Measurements from ENCODE around the gene ST3GAL6. TPM values are rescaled to one million over a fixed set of nuclear protein-coding genes. Genes with fewer than 3 reads are reported as not detected.

Gene ST3GAL6
- total and polyA plus RNA-seq, 10 of the 15 experiments (the other 5 are each of a cell fraction or from before 2014, with no cell fraction given): 19.5 to 41.2 (median 37.4) TPM

- no peak for TF ChIP-seq SKIL (IDR thresholded peaks at IDR 0.05; ENCODE audit: low read depth, poor library complexity, severe bottlenecking)
- TF ChIP-seq POU2F2 (IDR thresholded peaks at IDR 0.05; ENCODE audit: borderline replicate concordance, low read depth, low read length): no peak
- no peak for TF ChIP-seq PML (IDR thresholded peaks at IDR 0.05; ENCODE audit: low read length)
- no peak for TF ChIP-seq ASH2L (IDR thresholded peaks at IDR 0.05; ENCODE audit: borderline replicate concordance, low read depth)
- no peak for TF ChIP-seq BRCA1 (IDR thresholded peaks at IDR 0.05; ENCODE audit: low read depth, low read length)
- no peak for TF ChIP-seq SUPT20H (IDR thresholded peaks at IDR 0.05; ENCODE audit: borderline replicate concordance, control insufficient read depth, low read depth, low read length)
Observed at GRCh38 chr3:98784042-98784441, 20.9 kb downstream of the ST3GAL6 start (continued).

GRCh38 chr3:98784666-98785600 lies 21.8 kb downstream of the ST3GAL6 start:
- ChIA-PET POLR2A (interaction anchor here (0.9 kb wide), 1 partner anchor 20 kb away, joined by 3 read pairs; no protein-coding TSS in a partner anchor), RAD21 (ENCODE audit: unreplicated experiment) (interaction anchor here (1.5 to 2.1 kb wide), 2 partner anchors 10 to 172 kb away, joined by 4 to 5 read pairs; no protein-coding TSS in a partner anchor), CTCF (interaction anchor here (1.1 to 1.4 kb wide), 4 partner anchors 10 to 182 kb away, joined by 3 to 6 read pairs (median 4); no protein-coding TSS in a partner anchor), SMC1A (ENCODE audit: uncharacterized antibody, unreplicated experiment) (interaction anchor here (0.6 to 2.0 kb wide), 8 partner anchors 8 to 128 kb away, joined by 3 to 5 read pairs (median 3); no protein-coding TSS in a partner anchor)
- H3K79me2 ChIP-seq (ENCODE audit: control insufficient read depth, insufficient read depth, low read length): no peaks in the 10 kb centered on the region
- no peak overlapping the region for H3K9ac ChIP-seq (ENCODE audit: control insufficient read depth, insufficient read depth, low read length)
- H3K27ac ChIP-seq (ENCODE audit: control insufficient read depth, insufficient read depth): no peak overlapping the region
- H3K27me3 ChIP-seq (replicated peaks in 1 of 2; ENCODE audit: control insufficient read depth in 2 of 2, insufficient read depth in 2 of 2, low read length in 1 of 2): no peaks in the 10 kb centered on the region
- H3K9me3 ChIP-seq (replicated peaks; ENCODE audit: control insufficient read depth, insufficient read depth, low read length): no peaks in the 10 kb centered on the region
- peaks cover 8% of the 10 kb centered on the region for H3K4me1 ChIP-seq (ENCODE audit: control insufficient read depth, insufficient read depth, low read length)
- FAIRE-seq: no peak
- no peak overlapping the region for H2AFZ ChIP-seq (ENCODE audit: control insufficient read depth, low read depth, low read length)
- ATAC-seq: no peak
- DNase-seq (ENCODE audit: low read depth, low spot score): no peak
- H3K4me2 ChIP-seq (ENCODE audit: control insufficient read depth, insufficient read depth): no peak overlapping the region
- H4K20me1 ChIP-seq (ENCODE audit: control insufficient read depth, insufficient read depth): no peaks in the 10 kb centered on the region
- in situ Hi-C loops (cut with MboI): no loop called here
- BruUV-seq (replicated peaks): no TSS peak
- 23% methylated on average over 3 of the region's 3 CpGs for WGBS (ENCODE audit: insufficient coverage, insufficient replicate concordance, low lambda C conversion rate, missing lambda C conversion rate)
- intact Hi-C loops (cut with micrococcal nuclease; ENCODE audit: unreplicated experiment): no loop called here
- no peak overlapping the region for H3K4me3 ChIP-seq
- H3K36me3 ChIP-seq (ENCODE audit: control insufficient read depth in 2 of 2, insufficient read depth in 2 of 2, low read length in 1 of 2): no peaks in the 10 kb centered on the region; a peak in 2 of 4 replicates
- TF ChIP-seq RBBP5 (conservative IDR thresholded peaks at IDR 0.05): no peak
- TF ChIP-seq ZSCAN29 (IDR thresholded peaks at IDR 0.05): no peak
- no peak for TF ChIP-seq TBL1XR1 (IDR thresholded peaks at IDR 0.05; ENCODE audit: low read depth, low read length)
- TF ChIP-seq RFX5 (IDR thresholded peaks at IDR 0.05; ENCODE audit: low read depth, low read length): no peak
- TF ChIP-seq RAD51 (IDR thresholded peaks at IDR 0.05): no peak
- no peak for TF ChIP-seq MXI1 (IDR thresholded peaks at IDR 0.05; ENCODE audit: low read depth, low read length)
- TF ChIP-seq ZNF687 (IDR thresholded peaks at IDR 0.05): no peak
- no peak for TF ChIP-seq EP300 (IDR thresholded peaks at IDR 0.05; ENCODE audit: borderline replicate concordance in 1 of 2, control insufficient read depth in 1 of 2, low read depth in 2 of 2, low read length in 2 of 2)
- no peak for TF ChIP-seq ATF3 (IDR thresholded peaks at IDR 0.05; ENCODE audit: borderline replicate concordance, extremely low read depth, low read depth, low read length)
